GM10266 (cell line): ENCODE data around the gene LRFN4.

ENCODE experiments used
- DNase-seq: peaks from one replicate; pipeline ENCODE4 v3.0.0; 2012; ENCODE audit errors: extremely low spot score
- TF ChIP-seq, protein P1 (sequence below): IDR thresholded peaks from 2 replicates; pipeline ENCODE4 v1.5.1; 2012; ENCODE audit warnings: mild to moderate bottlenecking, low read depth; ENCODE audit not compliant: control insufficient read depth, insufficient read depth; ENCODE audit errors: missing control alignments

LRFN4 gene

DNA sequence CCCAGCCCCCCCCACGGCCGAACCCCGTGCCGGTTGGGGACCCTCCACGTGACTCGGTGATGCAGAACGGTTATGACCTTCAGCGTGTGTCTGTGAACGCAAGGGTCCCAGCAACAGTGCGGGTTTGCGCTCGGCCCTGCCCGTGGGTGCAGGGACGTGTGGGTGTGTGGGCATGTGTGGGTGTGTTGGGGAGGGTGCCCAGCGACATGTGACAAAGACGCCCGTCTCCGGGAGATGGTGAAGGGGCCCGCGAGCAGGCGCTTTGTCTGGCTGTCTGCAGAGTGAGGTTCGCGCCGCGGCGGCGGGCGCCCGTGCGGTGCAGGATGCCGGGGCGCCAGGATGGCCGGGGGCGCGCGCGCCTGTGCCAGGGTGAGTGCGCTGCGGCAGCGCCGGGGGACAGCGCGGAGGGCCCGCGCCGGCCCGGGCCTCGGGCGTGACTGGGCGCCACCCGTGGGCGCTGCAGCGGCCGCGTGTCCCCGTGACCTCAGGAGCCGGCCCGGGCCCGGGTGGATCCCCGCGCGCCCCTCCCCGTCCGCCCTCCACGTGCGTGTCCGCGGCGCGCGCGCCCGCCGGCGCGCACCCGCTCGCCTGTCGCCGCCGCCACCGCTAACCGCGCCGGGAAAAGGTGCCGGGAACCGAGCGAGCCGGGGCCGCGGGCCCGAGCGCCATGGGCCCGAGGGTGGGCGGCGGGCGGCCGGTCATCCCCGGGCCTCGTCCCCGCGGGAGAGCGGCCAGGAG is at the start of gene LRFN4:
Gene LRFN4 (plus strand): TSS at position 569 of the 738 bp plus-strand sequence. CDS start 681 bp downstream, outside the sequence.
- TF ChIP-seq, protein P1, sequence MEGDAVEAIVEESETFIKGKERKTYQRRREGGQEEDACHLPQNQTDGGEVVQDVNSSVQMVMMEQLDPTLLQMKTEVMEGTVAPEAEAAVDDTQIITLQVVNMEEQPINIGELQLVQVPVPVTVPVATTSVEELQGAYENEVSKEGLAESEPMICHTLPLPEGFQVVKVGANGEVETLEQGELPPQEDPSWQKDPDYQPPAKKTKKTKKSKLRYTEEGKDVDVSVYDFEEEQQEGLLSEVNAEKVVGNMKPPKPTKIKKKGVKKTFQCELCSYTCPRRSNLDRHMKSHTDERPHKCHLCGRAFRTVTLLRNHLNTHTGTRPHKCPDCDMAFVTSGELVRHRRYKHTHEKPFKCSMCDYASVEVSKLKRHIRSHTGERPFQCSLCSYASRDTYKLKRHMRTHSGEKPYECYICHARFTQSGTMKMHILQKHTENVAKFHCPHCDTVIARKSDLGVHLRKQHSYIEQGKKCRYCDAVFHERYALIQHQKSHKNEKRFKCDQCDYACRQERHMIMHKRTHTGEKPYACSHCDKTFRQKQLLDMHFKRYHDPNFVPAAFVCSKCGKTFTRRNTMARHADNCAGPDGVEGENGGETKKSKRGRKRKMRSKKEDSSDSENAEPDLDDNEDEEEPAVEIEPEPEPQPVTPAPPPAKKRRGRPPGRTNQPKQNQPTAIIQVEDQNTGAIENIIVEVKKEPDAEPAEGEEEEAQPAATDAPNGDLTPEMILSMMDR: no peak
- peak; percentile 85 for DNase-seq

DNA sequence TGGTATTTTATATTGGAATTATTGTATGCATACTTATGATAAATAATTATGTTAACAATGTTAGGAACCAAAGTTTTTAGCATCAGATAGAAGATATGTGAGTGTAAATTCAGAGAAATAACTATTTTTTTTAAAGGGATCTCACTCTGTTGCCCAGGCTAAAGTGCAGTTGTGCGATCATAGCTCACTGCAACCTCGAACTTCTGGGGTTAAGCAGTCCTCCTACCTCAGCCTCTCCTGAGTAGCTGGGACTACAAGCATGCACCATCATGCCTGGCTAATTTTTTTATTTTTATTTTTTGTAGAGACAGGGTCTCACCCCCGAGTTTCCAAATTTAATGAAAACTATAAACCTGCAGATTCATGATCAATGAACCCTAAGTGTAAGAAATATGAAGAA is 47.3 kb upstream of the LRFN4 start:
- TF ChIP-seq, protein P1: no peak
- no peak for DNase-seq

DNA sequence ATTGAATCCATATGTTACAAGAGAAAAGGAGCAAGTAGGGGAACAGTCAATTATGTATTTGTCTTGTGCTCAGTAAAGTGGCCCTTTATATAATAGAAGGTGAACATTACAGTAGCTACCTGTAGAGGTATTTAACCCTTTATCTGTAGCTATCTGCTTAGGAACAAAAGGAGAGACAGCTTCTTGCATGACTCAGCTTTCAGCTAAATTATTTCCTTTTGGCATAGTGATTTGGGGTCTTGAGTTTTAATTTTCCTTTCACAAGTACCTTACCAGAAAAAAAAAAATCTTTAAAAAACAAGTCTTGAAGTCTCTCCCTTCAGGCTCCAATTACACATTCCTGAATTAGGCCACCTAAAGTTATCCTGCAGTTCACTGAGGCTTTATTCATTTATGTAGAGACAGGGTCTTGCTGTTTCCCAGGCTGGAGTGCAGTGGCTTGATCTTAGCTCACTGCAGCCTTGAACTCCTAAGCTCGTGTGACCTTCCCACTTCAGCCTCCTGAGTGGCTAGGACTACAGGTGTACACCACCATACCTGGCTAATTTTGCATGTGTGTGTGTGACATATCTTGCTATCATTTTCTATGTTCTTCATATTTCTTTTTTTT is 46.2 kb upstream of the LRFN4 start:
- TF ChIP-seq, protein P1: no peak
- DNase-seq: no peak

DNA sequence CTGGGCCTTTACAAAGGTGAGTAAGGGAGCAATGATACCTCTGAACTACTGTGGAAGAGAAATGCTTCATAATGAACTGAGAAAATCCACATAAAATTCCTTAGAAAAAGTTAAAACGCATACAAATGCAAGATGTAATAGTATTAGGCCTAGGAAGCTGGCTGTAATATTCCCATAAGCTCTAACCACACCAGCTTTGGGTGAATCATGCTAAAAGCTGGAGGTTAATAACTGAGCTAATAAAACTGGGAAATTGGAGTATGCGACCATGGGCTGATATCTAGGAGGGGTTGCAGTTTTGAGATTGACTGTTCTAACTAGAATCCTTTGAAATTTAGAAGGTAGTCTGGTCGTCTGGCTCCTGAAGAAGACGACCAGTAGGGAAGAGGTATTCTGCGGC is 42.2 kb upstream of the LRFN4 start:
- no peak for DNase-seq
- TF ChIP-seq, protein P1: no peak

DNA sequence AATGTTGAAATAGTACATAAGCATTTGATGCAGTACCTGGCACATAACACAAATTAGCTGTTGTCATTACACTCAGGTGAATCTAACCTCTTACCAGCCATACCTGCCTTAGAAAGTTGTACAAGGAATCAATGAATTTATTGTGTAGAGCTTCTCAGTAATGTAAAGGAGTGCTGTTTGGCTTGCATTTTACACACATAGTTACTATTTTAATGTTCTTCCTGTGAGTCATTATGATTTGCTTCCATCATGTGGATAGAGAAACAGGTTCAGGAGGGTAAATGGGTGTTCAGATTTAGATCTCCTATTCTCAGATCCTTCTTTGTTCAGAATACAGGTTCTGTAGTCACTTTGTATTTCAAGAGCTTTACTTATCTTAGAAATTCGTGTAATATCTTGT is 41.2 kb upstream of the LRFN4 start:
- TF ChIP-seq, protein P1: no peak
- DNase-seq: no peak

DNA sequence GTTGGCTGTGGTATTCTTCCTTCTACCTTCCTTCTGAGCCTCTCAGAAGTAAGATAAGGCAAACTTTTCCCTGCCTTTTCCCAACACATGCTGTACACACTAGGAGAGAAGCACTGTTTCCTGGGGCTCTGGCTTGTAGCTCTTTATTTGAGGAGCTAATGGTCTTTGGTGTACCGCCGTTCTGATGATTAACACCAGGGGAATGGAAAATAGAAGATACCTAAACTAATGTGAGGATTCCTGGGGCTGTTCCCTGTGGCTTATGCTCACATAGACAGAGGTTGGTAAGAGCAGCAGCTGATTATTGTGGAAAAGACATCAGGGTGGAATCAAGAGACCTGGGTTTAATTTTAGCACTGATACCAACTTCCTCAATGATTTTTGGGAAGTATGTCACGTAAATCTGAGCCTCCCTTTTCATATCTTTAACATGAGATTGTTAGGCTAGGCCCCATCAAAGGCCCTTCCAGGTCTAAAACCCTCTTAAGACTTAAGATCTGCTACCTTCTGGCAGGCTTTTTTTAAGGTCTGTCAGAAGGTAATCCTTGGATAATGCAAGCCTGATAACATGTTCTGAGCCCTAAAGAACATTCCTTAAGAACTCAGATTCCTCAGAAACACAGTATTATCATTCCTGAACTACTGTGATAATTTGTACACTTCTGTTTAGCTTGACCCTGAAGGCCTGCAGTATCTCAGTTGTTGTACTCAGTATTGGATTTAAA is 38.5 kb upstream of the LRFN4 start:
- DNase-seq: no peak
- TF ChIP-seq, protein P1: no peak
